ENCODE measurements around the gene FAM89A. TPM values are rescaled to one million over a fixed set of nuclear protein-coding genes. Genes with fewer than 3 reads are reported as not detected.

FAM89A gene
- total and polyA plus RNA-seq, 2 donors (not counting 1 experiment from before 2014, with no cell fraction given) = 6.8 to 12.0 TPM

DNA sequence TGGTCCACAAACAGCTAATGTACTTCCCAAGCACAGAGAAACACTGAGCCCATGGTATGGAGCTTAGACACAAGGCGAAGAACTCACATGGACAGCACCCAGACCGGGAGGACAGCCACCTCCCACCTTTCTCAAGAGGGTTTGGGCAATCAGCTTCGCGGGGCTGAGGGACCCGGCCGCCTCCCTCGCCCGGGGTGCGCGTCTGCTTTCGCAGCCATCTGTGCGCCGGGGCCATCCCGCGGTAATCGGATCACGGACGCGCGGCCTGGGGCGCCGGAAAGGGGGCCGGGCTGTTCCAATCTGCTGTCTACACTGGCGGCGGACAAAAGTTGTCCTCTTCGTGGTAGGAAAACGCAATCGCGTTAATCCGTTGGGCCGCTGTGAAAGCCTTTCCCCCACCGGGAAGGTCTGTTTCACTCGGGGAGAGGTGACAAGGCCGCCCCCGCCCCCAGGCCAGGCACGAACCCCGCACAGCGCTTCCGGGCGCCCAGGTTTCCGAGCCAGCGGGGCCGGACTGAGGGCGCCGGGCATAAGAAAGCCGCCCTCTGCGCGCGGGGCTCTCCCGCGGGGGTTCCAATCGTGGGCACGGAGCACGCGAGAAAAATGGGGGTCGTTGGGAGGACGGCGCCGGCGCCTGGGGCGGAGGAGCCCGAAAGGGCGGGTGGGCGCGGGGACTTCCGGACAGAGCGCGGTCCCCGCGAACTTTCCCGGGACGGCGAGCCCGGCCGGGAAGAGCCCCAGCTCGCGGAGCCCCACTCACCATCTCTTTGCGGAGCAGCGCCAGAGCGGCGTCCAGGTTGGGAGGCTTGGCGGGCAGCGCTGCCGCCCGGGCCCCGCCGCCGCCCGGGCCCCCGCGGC, 664 bp downstream of the FAM89A start:
- Histone ChIP-seq H3K79me2 (ENCODE audit: control insufficient read depth, insufficient read depth, low read length) (no peaks in the 10 kb centered on the region), H3K4me3 (replicated peaks in 1 of 4; ENCODE audit: control extremely low read depth in 1 of 4, insufficient read depth in 1 of 4, low read depth in 3 of 4, low read length in 4 of 4) (peak overlapping the region; percentile 60 to 76 (median 63)), H3K9me3 (ENCODE audit: control insufficient read depth, insufficient read depth, low read depth, low read length) (no peaks in the 10 kb centered on the region), H3K4me2 (ENCODE audit: extremely low read depth, insufficient read depth, low read length) (peak overlapping the region; percentile 79), H3K27me3 (ENCODE audit: control insufficient read depth, insufficient read depth, low read length) (peaks cover 3% of the 10 kb centered on the region), H3K27ac (ENCODE audit: insufficient read depth, low read length) (no peak overlapping the region), H2AFZ (ENCODE audit: low read length) (peak overlapping the region; percentile 62), H3K9ac (ENCODE audit: insufficient read depth, low read length) (peak overlapping the region; percentile 17), H4K20me1 (ENCODE audit: control insufficient read depth, extremely low read depth, insufficient read depth, low read length) (no peaks in the 10 kb centered on the region), H3K4me1 (ENCODE audit: control insufficient read depth, extremely low read depth, insufficient read depth, low read length) (no peaks in the 10 kb centered on the region), H3K36me3 (ENCODE audit: control insufficient read depth, insufficient read depth, low read length) (no peaks in the 10 kb centered on the region)
- DNase-seq (ENCODE audit: low read depth in 2 of 2) = peak; percentile 40 to 41
- TF ChIP-seq EZH2 (IDR thresholded peaks at IDR 0.05; ENCODE audit: low read length, missing control alignments) = no peak
- TF ChIP-seq, protein P1, sequence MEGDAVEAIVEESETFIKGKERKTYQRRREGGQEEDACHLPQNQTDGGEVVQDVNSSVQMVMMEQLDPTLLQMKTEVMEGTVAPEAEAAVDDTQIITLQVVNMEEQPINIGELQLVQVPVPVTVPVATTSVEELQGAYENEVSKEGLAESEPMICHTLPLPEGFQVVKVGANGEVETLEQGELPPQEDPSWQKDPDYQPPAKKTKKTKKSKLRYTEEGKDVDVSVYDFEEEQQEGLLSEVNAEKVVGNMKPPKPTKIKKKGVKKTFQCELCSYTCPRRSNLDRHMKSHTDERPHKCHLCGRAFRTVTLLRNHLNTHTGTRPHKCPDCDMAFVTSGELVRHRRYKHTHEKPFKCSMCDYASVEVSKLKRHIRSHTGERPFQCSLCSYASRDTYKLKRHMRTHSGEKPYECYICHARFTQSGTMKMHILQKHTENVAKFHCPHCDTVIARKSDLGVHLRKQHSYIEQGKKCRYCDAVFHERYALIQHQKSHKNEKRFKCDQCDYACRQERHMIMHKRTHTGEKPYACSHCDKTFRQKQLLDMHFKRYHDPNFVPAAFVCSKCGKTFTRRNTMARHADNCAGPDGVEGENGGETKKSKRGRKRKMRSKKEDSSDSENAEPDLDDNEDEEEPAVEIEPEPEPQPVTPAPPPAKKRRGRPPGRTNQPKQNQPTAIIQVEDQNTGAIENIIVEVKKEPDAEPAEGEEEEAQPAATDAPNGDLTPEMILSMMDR (conservative IDR thresholded peaks at IDR 0.05 in 1 of 2, IDR thresholded peaks at IDR 0.05 in 1 of 2; ENCODE audit: low read depth in 1 of 2, low read length in 2 of 2) = no peak

DNA sequence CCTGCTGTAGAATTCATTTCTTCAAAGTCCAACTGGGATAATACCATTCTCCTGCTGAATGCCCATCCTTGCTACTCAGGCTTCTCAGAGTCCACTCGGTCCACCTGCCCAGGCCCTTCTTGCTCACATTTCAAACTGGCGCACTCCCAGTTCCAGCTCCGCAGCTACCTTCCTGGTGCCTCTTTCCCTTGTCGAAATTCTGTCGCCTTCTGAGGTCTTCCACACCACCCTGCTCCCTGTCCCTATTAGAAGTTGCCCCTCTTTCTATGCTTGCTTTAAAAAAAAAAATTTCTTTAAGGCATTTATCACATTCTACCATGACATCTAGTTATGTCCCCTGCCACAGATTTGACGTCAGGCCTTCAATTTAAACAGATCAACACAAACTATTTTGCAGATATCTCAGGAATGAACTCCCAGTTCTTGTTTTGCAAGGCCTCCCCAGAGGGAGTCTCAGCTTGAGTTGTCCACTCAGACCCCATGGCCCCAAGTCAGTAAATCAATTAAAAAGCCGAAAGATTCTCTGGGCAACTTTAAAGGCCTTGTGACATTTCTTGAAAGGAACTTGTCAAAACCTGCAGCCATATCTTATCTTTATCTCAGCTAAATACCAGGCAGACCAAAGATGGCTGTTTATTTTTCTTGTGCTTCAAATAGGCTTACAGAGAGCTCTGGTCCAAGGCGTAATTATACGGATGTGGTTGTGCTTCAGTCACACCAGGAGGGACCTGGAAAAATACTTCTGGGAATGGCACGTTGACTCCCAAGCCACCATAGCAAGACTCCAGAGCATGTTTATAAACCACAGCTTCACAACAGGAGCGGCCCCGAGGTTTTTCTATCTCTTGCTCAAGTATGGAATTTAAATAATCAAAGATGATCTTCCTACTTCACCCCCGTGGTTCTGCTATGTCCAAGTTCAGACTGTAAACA, 2.2 kb downstream of the FAM89A start:
- Histone ChIP-seq H3K27ac (ENCODE audit: insufficient read depth, low read length) (no peak overlapping the region), H3K79me2 (ENCODE audit: control insufficient read depth, insufficient read depth, low read length) (no peaks in the 10 kb centered on the region), H2AFZ (ENCODE audit: low read length) (no peak overlapping the region), H3K4me3 (replicated peaks in 1 of 4; ENCODE audit: control extremely low read depth in 1 of 4, insufficient read depth in 1 of 4, low read depth in 3 of 4, low read length in 4 of 4) (no peak overlapping the region), H3K4me2 (ENCODE audit: extremely low read depth, insufficient read depth, low read length) (no peak overlapping the region), H3K9ac (ENCODE audit: insufficient read depth, low read length) (no peak overlapping the region), H3K27me3 (ENCODE audit: control insufficient read depth, insufficient read depth, low read length) (peaks cover 3% of the 10 kb centered on the region), H3K36me3 (ENCODE audit: control insufficient read depth, insufficient read depth, low read length) (no peaks in the 10 kb centered on the region), H3K4me1 (ENCODE audit: control insufficient read depth, extremely low read depth, insufficient read depth, low read length) (no peaks in the 10 kb centered on the region), H4K20me1 (ENCODE audit: control insufficient read depth, extremely low read depth, insufficient read depth, low read length) (no peaks in the 10 kb centered on the region), H3K9me3 (ENCODE audit: control insufficient read depth, insufficient read depth, low read depth, low read length) (no peaks in the 10 kb centered on the region)
- peak in 1 of 2 donors; percentile 41 for DNase-seq (ENCODE audit: low read depth in 2 of 2)
- TF ChIP-seq, protein P1 (conservative IDR thresholded peaks at IDR 0.05 in 1 of 2, IDR thresholded peaks at IDR 0.05 in 1 of 2; ENCODE audit: low read depth in 1 of 2, low read length in 2 of 2) = no peak
- TF ChIP-seq EZH2 (IDR thresholded peaks at IDR 0.05; ENCODE audit: low read length, missing control alignments) = no peak

DNA sequence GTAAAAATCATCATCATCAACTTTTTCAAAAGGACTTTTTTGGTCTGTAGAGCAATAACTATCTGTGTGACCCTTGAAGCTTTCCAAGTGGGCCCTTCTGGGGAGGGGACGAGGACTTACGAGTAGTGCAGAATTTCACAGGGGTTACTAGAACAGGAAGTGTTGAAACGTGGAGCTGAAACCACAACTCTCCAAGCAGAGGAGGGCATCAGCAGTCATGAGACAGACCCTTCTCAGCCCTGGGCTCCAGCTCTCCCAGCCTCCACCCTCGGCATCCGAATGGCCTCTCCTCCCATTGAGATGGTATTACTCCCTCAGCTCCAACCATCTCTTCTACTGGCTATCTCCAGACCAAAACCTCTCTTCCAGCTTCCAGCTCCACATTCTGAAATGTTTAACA, 3.6 kb downstream of the FAM89A start:
- Histone ChIP-seq H3K27me3 (ENCODE audit: control insufficient read depth, insufficient read depth, low read length) (peaks cover 3% of the 10 kb centered on the region), H3K27ac (ENCODE audit: insufficient read depth, low read length) (no peak overlapping the region), H3K36me3 (ENCODE audit: control insufficient read depth, insufficient read depth, low read length) (no peaks in the 10 kb centered on the region), H2AFZ (ENCODE audit: low read length) (no peak overlapping the region), H3K9ac (ENCODE audit: insufficient read depth, low read length) (no peak overlapping the region), H3K9me3 (ENCODE audit: control insufficient read depth, insufficient read depth, low read depth, low read length) (no peaks in the 10 kb centered on the region), H3K4me3 (replicated peaks in 1 of 4; ENCODE audit: control extremely low read depth in 1 of 4, insufficient read depth in 1 of 4, low read depth in 3 of 4, low read length in 4 of 4) (no peak overlapping the region), H3K4me1 (ENCODE audit: control insufficient read depth, extremely low read depth, insufficient read depth, low read length) (no peaks in the 10 kb centered on the region), H4K20me1 (ENCODE audit: control insufficient read depth, extremely low read depth, insufficient read depth, low read length) (no peaks in the 10 kb centered on the region), H3K79me2 (ENCODE audit: control insufficient read depth, insufficient read depth, low read length) (no peaks in the 10 kb centered on the region), H3K4me2 (ENCODE audit: extremely low read depth, insufficient read depth, low read length) (no peak overlapping the region)
- TF ChIP-seq EZH2 (IDR thresholded peaks at IDR 0.05; ENCODE audit: low read length, missing control alignments) = no peak
- TF ChIP-seq, protein P1 (conservative IDR thresholded peaks at IDR 0.05 in 1 of 2, IDR thresholded peaks at IDR 0.05 in 1 of 2; ENCODE audit: low read depth in 1 of 2, low read length in 2 of 2) = no peak
- peak in 1 of 2 donors; percentile 21 for DNase-seq (ENCODE audit: low read depth in 2 of 2)

Data from fibroblast of lung (primary cell).